GM18909 (cell line): Measurements from ENCODE around the gene NLRP6.
"Not testable (repeated sequence)": the region's sequence is repeated elsewhere in the genome, so short reads cannot be mapped to it uniquely, and the experiment has no call there.

Experiments used
- ATAC-seq: cut with Tn5 transposase; IDR thresholded peaks from one replicate; pipeline ENCODE4 v1.9.1; 2021; ENCODE audit warnings: mild to moderate bottlenecking; ENCODE audit not compliant: unreplicated experiment, poor library complexity

The NLRP6 gene

DNA sequence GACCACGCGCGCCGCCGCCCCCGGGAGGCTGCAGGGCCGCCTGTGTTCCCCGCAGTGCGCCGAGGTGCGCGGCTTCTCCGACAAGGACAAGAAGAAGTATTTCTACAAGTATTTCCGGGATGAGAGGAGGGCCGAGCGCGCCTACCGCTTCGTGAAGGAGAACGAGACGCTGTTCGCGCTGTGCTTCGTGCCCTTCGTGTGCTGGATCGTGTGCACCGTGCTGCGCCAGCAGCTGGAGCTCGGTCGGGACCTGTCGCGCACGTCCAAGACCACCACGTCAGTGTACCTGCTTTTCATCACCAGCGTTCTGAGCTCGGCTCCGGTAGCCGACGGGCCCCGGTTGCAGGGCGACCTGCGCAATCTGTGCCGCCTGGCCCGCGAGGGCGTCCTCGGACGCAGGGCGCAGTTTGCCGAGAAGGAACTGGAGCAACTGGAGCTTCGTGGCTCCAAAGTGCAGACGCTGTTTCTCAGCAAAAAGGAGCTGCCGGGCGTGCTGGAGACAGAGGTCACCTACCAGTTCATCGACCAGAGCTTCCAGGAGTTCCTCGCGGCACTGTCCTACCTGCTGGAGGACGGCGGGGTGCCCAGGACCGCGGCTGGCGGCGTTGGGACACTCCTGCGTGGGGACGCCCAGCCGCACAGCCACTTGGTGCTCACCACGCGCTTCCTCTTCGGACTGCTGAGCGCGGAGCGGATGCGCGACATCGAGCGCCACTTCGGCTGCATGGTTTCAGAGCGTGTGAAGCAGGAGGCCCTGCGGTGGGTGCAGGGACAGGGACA is 2.7 kb downstream of the NLRP6 start:
- ATAC-seq: no peak

DNA sequence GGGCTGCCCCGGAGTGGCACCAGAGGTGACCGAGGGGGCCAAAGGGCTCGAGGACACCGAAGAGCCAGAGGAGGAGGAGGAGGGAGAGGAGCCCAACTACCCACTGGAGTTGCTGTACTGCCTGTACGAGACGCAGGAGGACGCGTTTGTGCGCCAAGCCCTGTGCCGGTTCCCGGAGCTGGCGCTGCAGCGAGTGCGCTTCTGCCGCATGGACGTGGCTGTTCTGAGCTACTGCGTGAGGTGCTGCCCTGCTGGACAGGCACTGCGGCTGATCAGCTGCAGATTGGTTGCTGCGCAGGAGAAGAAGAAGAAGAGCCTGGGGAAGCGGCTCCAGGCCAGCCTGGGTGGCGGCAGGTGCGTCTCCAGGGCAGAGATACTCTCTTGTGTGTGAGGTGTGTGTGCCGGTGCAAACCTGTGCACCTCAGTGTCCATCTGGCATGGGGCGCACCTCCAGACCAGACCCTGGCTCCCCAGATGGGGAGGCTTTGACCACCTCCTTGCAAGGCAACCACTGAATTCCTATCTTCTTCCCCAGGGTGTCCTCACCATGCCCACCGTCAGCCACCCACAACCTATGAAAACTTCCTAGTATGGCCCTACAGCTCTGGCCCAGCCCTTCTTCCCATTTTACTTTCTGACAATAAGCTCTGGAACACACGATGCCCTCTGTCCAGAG is 3.4 kb downstream of the NLRP6 start:
- ATAC-seq: no peak

DNA sequence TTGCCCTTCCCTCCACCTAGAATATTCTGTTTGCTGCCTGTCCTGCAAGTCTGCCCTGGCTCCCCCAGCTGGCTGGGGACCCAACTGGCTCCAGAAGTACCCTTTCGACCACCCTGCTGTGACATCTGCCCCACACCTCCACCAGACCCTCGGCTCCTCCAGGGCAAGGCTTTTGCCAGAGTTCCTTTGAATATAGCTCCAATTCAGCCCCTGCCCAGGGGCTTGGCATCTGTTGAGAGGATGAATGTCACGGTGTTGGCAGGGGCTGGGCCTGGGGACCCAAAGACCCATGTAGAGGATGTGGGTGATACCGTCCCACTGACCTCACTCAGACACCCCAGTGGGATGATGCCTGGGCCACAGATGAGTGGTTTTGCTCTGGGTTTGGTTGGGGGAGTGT is 4.0 kb downstream of the NLRP6 start:
- no peak for ATAC-seq

DNA sequence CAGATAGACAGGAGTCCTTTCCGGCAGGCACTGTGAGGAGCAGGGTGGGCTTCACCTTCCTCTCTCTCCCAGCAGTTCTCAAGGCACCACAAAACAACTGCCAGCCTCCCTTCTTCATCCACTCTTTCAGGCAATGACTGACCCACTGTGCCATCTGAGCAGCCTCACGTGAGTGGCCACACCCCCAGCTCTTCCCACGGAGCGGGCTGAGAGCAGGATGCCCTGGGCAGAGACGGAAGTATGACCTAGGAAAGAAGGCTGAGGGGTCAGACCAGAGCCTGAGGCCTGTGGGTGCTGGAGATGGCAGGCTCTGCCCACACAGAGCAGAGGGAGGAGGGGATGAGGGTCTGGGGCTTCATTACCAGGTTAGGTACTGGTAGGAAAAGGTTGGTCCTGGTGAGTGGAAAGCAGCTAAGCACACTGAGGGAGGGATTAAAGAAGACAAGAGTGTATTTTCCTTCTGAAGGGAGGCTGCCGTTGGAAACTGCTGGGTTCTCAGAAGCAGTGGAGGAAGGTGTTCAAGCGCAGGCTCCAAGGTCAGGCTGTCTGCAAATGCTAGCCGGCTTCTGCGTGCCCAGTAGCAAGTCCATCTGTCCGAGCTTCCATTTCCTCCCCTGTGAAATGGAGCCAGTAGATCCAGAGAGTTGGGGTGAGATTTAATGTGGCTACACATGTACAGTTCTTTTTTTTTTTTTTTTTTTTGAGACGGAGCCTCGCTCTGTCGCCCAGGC is 4.6 kb downstream of the NLRP6 start:
- no peak for ATAC-seq

DNA sequence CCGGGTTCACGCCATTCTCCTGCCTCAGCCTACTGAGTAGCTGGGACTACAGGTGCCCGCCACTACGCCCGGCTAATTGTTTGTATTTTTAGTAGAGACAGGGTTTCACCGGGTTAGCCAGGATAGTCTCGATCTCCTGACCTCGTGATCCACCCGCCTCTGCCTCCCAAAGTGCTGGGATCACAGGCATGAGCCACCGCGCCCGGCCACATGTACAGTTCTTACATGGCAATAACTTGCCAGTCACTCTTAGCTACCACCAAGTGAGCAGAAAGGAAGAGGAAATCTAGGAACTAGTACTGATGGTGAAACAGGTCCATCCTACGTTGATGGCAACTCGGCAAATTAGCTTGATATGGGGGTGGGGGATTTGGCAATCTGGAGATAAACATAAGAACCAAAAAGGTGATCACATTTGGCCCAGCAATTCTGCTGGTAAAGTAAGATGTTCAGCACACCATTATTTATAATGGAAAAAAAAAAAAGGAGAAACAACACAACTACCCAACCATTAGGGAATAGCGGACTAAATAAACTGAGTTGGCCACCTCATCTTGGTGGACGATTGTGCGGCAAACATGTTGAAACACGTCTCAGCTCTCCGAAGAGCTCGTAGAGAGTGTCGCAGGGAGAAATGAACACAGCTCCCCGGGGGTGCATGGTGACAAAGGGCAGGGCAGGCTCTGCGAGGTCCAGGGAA is 5.3 kb downstream of the NLRP6 start:
- ATAC-seq: no peak

DNA sequence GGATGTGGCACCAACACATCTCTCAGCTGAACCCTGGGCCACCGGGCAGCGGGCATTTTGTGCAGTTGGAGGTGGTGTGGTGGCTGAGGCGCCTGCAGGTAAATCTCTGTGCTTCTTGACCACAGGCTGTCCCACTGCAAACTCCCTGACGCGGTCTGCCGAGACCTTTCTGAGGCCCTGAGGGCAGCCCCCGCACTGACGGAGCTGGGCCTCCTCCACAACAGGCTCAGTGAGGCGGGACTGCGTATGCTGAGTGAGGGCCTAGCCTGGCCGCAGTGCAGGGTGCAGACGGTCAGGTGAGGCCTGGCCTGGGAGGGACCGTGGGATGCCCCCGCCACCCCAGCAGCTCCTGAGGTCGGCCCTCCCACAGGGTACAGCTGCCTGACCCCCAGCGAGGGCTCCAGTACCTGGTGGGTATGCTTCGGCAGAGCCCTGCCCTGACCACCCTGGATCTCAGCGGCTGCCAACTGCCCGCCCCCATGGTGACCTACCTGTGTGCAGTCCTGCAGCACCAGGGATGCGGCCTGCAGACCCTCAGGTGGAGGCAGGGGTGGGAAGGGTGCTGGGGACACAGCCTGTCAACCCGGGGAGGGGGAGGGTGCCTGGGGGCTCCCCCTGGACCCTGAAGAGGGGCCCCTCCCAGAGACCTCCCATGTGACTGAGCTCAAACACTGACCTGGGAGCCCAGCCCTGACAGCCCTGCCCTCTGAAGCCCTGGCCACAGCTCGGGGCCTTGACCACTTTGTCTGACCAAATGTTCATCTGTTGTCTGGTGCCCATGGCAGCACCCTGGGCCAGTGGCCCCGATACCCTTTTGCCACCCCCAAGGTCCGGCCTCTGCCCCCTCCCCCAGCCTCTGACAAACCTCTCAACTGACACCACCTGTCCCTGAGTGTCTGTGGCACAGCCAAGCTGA is 6.2 kb downstream of the NLRP6 start:
- no peak for ATAC-seq

DNA sequence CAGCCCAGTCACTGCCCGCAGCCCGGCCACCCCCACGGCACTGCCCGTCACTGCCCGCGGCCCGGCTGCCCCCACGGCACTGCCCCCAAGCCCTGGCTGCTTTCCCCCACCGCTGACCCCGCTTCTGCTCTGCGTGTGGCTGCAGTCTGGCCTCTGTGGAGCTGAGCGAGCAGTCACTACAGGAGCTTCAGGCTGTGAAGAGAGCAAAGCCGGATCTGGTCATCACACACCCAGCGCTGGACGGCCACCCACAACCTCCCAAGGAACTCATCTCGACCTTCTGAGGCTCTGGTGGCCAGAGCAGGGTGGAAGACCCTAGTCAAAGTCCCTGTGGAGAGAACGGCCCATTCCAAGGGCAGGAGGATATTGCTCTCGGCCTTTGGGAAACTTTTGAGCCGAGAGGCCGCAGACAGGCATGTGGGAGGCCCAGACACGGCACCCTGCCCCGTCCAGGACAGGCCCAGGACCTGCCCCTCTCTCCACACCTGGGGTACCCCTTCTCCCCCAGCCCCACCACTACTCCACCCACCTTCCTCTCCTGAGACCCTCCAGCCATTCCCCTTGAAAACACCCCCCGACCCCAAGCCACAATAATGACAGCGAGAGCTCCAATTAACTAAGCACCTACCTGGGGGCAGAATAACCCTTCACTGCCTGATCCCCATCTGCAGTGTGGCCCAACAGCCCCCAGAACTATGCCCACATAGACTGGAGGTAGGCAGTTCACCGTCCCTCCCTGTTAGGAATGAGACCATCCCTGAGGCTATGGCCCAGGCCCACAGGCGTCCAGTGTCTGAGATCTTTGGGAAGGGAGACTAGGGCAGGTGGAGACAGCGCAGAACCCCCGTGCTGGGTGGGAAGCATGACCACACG is 7.0 kb downstream of the NLRP6 start:
- no peak for ATAC-seq

DNA sequence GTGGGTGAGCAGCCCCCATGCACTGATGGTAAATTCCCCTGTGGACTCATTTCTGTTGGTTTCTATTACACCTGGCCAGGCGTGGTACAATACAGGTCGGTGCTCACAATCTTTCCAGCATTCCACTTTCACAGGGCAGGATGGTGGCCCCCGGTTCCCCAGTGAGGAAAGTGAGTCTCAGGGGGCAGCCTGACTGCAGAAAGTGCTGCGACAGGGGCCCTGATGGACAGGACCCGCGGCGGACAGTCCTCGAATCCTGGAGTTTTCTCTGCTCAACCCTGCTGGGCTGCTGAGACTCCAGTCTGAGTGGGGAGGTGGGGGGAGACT is 7.7 kb downstream of the NLRP6 start:
- ATAC-seq: no peak

DNA sequence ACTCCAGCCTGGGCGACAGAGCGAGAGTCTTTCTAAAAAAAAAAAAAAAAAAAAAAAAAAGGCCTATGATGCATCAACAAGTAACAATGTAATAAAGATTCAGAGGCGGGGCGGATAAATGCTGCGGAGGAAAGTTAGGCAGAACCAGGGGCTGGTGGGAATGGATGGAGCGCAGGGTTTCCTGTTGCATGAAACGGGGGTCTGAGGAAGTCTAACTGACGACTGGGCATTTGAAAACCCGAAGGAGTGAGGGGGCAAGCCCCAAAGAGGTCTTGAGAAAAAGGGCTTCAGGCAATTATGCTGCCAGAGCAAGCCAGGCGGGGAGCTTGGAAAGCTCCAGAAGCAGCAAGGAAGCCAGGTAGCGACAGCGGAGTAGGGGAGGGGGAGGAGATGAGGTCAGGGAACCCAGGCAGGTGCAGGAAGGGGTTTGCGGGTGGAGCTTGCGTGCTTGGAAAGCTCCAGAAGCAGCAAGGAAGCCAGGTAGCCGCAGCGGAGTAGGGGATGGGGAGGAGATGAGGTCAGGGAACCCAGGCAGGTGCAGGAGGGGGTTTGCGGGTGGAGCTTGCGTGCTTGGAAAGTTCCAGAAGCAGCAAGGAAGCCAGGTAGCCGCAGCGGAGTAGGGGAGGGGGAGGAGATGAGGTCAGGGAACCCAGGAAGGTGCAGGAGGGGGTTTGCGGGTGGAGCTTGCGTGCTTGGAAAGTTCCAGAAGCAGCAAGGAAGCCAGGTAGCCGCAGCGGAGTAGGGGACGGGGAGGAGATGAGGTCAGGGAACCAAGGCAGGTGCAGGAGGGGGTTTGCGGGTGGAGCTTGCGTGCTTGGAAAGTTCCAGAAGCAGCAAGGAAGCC is 9.0 kb downstream of the NLRP6 start:
- ATAC-seq: not testable (repeated sequence)

DNA sequence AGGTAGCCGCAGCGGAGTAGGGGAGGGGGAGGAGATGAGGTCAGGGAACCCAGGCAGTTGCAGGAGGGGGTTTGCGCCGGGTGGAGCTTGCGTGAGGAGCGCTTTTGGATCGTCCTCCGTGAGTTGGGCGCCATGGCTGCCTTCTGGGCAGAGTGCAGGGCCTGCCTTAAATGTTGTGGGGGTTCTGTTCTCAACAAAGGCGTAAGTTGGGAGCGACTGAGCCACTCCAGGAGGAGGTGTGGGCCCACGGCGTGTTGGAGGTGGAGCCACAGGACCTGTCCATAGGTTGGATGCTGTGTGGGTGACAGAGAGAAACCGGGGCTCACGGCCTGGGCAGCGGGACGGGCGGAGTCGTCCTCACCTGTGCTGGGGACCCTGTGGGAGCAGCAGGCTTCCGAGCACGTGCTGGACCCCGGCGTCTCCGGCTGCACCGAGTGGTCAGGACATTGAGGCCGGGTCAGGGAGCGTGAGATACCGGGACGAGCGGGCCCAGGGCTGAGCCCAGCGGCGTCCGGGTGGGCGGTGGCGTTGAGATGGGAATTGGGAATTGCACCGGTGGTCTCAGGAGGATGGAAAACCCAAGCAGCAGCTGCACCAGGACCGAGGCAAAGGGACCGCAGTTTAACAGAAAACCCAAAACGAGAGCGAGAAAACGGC is 9.7 kb downstream of the NLRP6 start:
- no peak for ATAC-seq

DNA sequence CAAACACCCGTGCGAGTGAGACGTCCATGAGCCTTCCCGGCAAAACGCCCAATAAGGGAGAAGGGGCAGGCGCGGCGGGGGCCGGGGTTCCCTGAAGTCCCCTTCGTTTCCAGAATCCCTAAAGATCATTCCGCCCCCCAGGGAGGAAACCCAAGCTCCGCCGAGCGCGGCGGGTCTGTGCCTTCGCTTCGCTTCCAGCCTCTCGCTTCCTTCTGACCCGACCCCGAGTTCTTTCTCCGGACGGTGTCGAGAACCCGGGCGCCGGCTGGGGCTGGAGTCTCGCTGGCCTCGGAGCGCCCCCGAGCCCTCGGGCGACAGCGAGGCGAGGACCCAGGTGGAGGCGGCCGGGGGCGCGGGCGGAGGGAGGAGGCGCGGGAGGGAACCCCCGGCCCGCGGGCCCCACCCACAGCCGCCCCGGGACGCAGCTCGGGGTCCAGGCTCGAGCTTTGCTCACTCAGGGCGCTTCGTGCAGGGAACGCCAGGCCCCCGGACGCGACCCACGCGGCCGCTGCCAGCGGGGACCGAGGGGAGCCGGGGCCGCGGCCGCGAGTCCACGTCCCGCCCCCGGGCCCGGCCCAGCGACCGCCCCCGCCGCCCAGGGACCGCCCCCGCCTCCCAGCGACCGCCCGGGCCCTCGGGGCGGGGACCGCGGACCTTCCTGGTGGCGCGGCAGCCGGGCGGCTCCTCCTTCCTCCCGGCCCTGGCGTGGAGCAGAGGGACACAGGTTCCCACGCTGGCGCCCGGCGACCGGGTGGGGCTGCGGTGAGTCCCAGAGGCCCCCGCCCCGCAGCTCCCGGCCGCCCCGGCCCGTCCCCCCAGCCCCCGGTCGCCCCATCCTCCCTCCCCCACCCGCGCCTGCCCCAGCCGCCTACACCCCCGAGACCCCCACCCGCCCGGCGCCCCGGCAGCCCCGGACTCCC is 10.5 kb downstream of the NLRP6 start, which contains the start of gene PGGHG:
Gene PGGHG, plus strand, starts transcription at position 649 of the 920 bp plus-strand sequence. CDS start 691 bp downstream, outside the sequence.
- peak; percentile 58 for ATAC-seq

DNA sequence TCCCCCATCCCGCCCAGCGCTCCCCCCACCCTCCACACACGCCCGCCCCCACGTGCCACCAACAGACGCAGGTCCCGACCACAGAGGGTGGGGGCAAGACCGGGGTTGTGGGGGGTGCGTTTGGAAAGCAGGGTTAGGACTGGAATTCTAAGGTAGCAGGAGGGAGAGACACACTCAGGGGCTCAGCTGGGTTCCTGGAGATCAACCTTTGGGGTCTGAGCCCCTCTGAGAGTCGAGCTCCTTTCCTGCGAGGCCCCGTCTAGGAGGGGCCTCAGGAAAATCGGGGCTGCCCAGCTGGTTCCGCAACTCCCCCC is 11.1 kb downstream of the NLRP6 start:
- no peak for ATAC-seq

DNA sequence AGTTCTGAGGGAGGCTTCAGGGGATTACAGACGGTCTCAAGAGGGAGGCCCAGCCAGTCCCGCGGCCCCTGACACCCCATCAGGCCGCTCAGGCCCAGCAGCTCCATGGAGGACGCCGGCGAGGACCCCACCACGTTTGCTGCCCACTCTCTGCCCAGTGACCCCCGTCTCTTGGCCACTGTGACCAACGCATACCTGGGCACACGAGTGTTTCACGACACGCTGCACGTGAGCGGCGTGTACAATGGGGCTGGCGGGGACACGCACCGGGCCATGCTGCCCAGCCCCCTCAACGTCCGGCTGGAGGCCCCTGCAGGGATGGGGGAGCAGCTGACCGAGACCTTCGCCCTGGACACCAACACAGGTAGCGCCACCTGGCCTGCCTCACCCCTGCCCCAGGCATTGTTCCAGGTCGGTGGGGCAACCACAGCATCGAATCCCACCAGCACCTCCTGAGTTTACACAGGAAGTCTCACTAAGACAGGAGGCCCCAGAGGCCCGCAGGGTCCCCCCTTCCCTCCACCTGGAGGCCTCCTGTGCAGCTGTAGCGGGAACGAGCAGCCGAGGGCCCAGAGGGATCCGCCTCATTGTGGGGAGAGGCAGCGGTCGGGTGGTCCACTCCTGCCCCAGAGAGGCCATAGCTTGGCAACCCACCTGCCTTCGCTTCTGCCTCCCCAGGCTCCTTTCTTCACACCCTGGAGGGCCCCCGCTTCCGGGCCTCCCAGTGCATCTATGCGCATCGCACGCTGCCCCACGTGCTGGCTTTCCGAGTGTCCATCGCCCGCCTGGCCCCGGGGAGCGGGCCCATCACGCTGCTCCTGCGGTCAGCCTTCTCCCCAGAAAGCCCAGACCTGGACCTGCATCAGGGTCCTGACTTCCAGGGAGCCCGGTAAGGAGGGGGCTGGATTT is 11.8 kb downstream of the NLRP6 start:
- ATAC-seq: no peak

DNA sequence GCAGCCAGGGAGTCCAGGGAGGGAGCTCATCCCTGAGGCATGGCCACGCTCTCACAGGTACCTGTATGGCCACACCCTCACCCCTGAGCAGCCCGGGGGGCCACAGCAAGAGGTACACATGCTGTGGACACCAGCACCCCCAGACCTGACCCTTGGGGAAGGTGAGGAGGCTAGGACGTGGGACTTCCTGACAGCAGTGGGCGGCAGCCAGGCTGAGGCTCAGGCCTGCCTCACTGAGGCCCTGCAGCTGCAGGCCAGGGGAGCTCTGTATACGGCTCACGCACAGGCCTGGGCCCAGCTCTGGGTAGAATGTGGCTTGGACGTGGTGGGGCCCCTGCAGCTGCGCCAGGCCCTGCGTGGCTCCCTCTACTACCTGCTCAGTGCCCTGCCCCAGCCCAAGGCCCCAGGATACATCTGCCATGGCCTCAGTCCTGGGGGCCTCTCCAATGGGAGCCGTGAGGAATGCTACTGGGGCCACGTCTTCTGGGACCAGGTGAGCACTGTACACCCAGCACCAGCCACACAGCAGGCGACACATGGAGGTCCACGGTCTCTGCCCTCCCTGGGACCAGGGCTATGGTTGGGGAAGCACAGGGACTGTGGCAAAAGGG is 12.5 kb downstream of the NLRP6 start:
- ATAC-seq: no peak
